ENCODE results near the gene ZNF860. TPM values are rescaled to one million over a fixed set of nuclear protein-coding genes. Genes with fewer than 3 reads are reported as not detected.

The ZNF860 gene
- polyA plus RNA-seq, 10 donors: 0.58 to 1.3 (median 0.71) TPM

Other genes with a start within 250 kb of the ZNF860 start
- 10 to 100 TPM in 4 of 10 donors, 1 to 10 TPM in 6; 8.2 to 14.1 (median 9.7) TPM for gene OSBPL10, start 488 bp upstream of the ZNF860 start, polyA plus RNA-seq (ENCODE audit: insufficient read length in 10 of 10)
- gene GPD1L, start 124.9 kb downstream of the ZNF860 start, polyA plus RNA-seq (ENCODE audit: insufficient read length in 10 of 10): 10 to 100 TPM; 24.9 to 48.8 (median 39.9) TPM

Data from muscle of back (tissue), 10 donors.